Measurements from ENCODE around the gene EFR3B. TPM values are rescaled to one million over a fixed set of nuclear protein-coding genes. Genes with fewer than 3 reads are reported as not detected.
A peak's percentile ranks its signal among the peaks of the same experiment; 100 is the strongest.
"Not testable (repeated sequence)": the region's sequence is repeated elsewhere in the genome, so short reads cannot be mapped to it uniquely, and the experiment has no call there.

Gene EFR3B
- total RNA-seq, 1 donor from 2014 or later = 22.9 TPM

GRCh38 chr2:25131253-25131566 is 89.3 kb downstream of the EFR3B start:
- H3K9me3 Mint-ChIP-seq (ENCODE audit: unreplicated experiment) = peaks cover 1% of the 10 kb centered on the region
- H3K27ac Mint-ChIP-seq (ENCODE audit: unreplicated experiment) = no peak overlapping the region
- peak overlapping the region; percentile 46 for H3K4me3 Mint-ChIP-seq (ENCODE audit: unreplicated experiment)
- peaks cover 12% of the 10 kb centered on the region for H3K36me3 Mint-ChIP-seq (ENCODE audit: unreplicated experiment)
- peaks cover 10% of the 10 kb centered on the region for H3K27me3 Mint-ChIP-seq (ENCODE audit: unreplicated experiment)
- TF ChIP-seq, protein P1, sequence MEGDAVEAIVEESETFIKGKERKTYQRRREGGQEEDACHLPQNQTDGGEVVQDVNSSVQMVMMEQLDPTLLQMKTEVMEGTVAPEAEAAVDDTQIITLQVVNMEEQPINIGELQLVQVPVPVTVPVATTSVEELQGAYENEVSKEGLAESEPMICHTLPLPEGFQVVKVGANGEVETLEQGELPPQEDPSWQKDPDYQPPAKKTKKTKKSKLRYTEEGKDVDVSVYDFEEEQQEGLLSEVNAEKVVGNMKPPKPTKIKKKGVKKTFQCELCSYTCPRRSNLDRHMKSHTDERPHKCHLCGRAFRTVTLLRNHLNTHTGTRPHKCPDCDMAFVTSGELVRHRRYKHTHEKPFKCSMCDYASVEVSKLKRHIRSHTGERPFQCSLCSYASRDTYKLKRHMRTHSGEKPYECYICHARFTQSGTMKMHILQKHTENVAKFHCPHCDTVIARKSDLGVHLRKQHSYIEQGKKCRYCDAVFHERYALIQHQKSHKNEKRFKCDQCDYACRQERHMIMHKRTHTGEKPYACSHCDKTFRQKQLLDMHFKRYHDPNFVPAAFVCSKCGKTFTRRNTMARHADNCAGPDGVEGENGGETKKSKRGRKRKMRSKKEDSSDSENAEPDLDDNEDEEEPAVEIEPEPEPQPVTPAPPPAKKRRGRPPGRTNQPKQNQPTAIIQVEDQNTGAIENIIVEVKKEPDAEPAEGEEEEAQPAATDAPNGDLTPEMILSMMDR (IDR thresholded peaks at IDR 0.05; ENCODE audit: partially characterized antibody, unreplicated experiment) = no peak
- DNase-seq = no peak
- H3K4me1 Mint-ChIP-seq (ENCODE audit: low read depth, unreplicated experiment) = peaks cover 5% of the 10 kb centered on the region

DNA sequence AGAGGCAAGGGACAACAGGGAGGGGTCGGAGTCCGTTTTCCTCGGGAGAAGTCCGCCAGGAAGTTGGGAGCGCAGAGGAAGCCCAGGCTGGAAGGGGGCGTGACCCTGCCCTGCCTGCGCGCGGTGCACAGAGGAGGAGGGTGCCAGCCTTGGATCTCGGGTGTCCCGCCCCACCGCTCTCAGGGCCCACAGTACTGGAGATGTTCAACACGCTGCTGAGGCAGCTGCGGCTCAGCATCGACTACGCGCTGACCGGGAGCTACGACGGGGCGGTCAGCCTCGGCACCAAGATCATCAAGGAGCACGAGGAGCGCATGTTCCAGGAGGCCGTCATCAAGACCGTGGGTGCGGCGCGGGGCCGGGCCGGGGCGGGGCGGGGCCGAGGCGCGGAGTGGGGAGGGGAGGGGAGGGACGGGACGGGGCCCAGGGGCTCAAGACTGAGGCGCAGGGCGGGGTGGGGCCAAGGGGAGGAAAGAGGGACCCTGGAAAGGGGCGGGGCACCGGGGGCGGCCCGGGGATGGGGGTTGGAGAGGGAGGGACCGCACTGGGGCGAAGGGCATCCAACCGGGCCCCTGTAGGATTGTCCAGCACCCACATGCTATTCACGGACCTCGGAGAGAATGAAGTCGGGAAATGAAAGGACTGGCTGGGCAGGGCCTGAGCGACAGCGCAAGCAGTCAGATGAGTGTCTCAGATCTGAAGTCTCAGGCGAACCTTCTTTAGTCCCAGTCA is 89.9 kb downstream of the EFR3B start:
- TF ChIP-seq, protein P1 (IDR thresholded peaks at IDR 0.05; ENCODE audit: partially characterized antibody, unreplicated experiment) = no peak
- Mint-ChIP-seq H3K4me1 (ENCODE audit: low read depth, unreplicated experiment) (peaks cover 5% of the 10 kb centered on the region), H3K27me3 (ENCODE audit: unreplicated experiment) (peaks cover 10% of the 10 kb centered on the region), H3K9me3 (ENCODE audit: unreplicated experiment) (peaks cover 1% of the 10 kb centered on the region), H3K27ac (ENCODE audit: unreplicated experiment) (no peak overlapping the region), H3K4me3 (ENCODE audit: unreplicated experiment) (peak overlapping the region; percentile 46), H3K36me3 (ENCODE audit: unreplicated experiment) (peaks cover 12% of the 10 kb centered on the region)
- DNase-seq = peak; percentile 23

DNA sequence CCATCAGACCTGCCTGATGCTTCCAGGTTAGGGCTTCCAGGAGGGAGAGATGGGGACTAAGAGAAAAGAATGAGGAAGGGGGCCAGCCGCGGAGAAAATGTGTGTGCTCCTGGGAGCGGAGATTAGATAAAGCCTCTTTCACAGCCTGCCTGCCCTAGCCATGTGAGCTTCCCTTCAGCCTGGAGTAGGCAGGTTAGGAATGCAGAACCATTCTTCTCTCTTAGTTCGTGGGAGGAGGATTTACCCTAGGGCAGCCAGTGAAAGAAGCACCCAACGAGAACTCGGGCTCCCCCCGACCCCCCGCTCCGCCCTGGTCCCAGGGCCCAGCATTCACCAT is 90.4 kb downstream of the EFR3B start:
- H3K27ac Mint-ChIP-seq (ENCODE audit: unreplicated experiment) = no peak overlapping the region
- TF ChIP-seq, protein P1 (IDR thresholded peaks at IDR 0.05; ENCODE audit: partially characterized antibody, unreplicated experiment) = no peak
- peaks cover 5% of the 10 kb centered on the region for H3K4me1 Mint-ChIP-seq (ENCODE audit: low read depth, unreplicated experiment)
- DNase-seq = no peak
- no peak overlapping the region for H3K4me3 Mint-ChIP-seq (ENCODE audit: unreplicated experiment)
- peaks cover 11% of the 10 kb centered on the region for H3K27me3 Mint-ChIP-seq (ENCODE audit: unreplicated experiment)
- peaks cover 12% of the 10 kb centered on the region for H3K36me3 Mint-ChIP-seq (ENCODE audit: unreplicated experiment)
- peaks cover 1% of the 10 kb centered on the region for H3K9me3 Mint-ChIP-seq (ENCODE audit: unreplicated experiment)

DNA sequence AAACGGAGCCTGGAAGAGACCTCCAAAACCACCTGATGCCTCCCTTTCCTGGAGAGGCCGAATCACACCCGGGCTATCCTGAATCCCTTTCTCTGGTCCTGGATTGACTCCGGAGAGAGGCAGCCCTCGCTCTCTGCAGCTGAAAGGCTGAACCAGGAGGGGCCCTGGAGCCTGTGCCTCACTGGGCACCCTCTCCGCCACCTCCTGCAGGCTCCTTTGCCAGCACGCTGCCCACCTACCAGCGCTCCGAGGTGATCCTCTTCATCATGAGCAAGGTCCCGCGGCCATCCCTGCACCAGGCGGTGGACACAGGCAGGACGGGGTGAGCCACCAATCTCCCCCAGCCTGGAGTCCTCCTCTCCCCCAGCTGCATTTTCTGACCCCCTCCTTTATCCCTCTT is 90.8 kb downstream of the EFR3B start:
- DNase-seq = no peak
- Mint-ChIP-seq H3K9me3 (ENCODE audit: unreplicated experiment) (peaks cover 3% of the 10 kb centered on the region), H3K27me3 (ENCODE audit: unreplicated experiment) (peaks cover 12% of the 10 kb centered on the region), H3K4me3 (ENCODE audit: unreplicated experiment) (no peak overlapping the region), H3K27ac (ENCODE audit: unreplicated experiment) (no peak overlapping the region), H3K4me1 (ENCODE audit: low read depth, unreplicated experiment) (peaks cover 4% of the 10 kb centered on the region), H3K36me3 (ENCODE audit: unreplicated experiment) (peaks cover 12% of the 10 kb centered on the region)
- TF ChIP-seq, protein P1 (IDR thresholded peaks at IDR 0.05; ENCODE audit: partially characterized antibody, unreplicated experiment) = no peak

- H3K4me3 Mint-ChIP-seq (ENCODE audit: unreplicated experiment); H3K36me3 Mint-ChIP-seq (ENCODE audit: unreplicated experiment); H3K27ac Mint-ChIP-seq (ENCODE audit: unreplicated experiment); H3K4me1 Mint-ChIP-seq (ENCODE audit: low read depth, unreplicated experiment); DNase-seq; H3K9me3 Mint-ChIP-seq (ENCODE audit: unreplicated experiment); H3K27me3 Mint-ChIP-seq (ENCODE audit: unreplicated experiment): not testable (repeated sequence)
Measured at GRCh38 chr2:25140535-25140934, 98.7 kb downstream of the EFR3B start.

Data from glutamatergic neuron (in vitro differentiated cells).